ENCODE results near the gene UTP15. TPM values are rescaled to one million over a fixed set of nuclear protein-coding genes. Genes with fewer than 3 reads are reported as not detected.

The UTP15 gene
- total and polyA plus RNA-seq, 2 donors (not counting 3 experiments of a cell fraction or from before 2014, with no cell fraction given): 11.7 to 25.2 TPM

DNA sequence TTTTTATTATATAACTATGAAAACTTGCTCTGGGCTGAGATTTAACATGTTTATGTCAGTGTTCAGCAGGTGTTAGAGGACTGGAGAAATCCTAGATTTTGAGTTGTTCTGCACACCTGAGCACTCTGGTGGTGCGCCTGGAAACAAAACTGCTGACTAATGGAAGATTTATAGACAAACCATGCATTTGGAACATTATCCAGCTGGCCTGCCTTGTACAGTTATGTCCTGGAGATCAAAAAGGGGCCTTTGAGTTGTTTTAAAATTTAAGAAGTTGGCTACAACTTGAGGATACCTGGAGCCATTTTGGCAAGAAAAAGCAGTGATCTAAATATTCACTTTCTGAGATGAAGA is 54.8 kb downstream of the UTP15 start:
- dilution Hi-C loops (cut with MboI; ENCODE audit: extremely low pct_ligation_motif_present, low sequenced_read_pairs) (no loop called here), intact Hi-C loops (cut with micrococcal nuclease) (no loop called here)
- Histone ChIP-seq H4K20me1 (replicated peaks; ENCODE audit: control insufficient read depth, extremely low read depth, insufficient read depth, low read length) (no peaks in the 10 kb centered on the region), H3K9ac (replicated peaks; ENCODE audit: extremely low read depth, insufficient read depth, low read length) (no peak overlapping the region), H3K4me1 (ENCODE audit: control insufficient read depth, extremely low read depth, insufficient read depth, low read length) (peaks cover 19% of the 10 kb centered on the region), H3K4me2 (ENCODE audit: insufficient read depth, low read length) (no peak overlapping the region), H3K79me2 (ENCODE audit: control insufficient read depth, insufficient read depth, low read length) (no peaks in the 10 kb centered on the region), H3K27ac (ENCODE audit: insufficient read depth, low read depth, low read length) (no peak overlapping the region), H3K36me3 (ENCODE audit: control insufficient read depth in 2 of 2, extremely low read depth in 1 of 2, insufficient read depth in 2 of 2, low read length in 2 of 2) (no peaks in the 10 kb centered on the region), H3K9me1 (replicated peaks; ENCODE audit: control insufficient read depth, extremely low read depth, insufficient read depth, low read length) (no peaks in the 10 kb centered on the region), H3K4me3 (replicated peaks in 1 of 3; ENCODE audit: insufficient read depth in 1 of 3, low read depth in 1 of 3, low read length in 3 of 3) (no peak overlapping the region), H3K27me3 (ENCODE audit: control insufficient read depth in 2 of 2, insufficient read depth in 2 of 2, low read length in 2 of 2) (no peaks in the 10 kb centered on the region), H2AFZ (ENCODE audit: low read depth, low read length) (no peak overlapping the region), H3K9me3 (replicated peaks; ENCODE audit: control insufficient read depth, insufficient read depth, low read length) (no peaks in the 10 kb centered on the region)
- no peak for TF ChIP-seq MYC (IDR thresholded peaks at IDR 0.05; ENCODE audit: low read depth, low read length)
- no peak for TF ChIP-seq JUN (IDR thresholded peaks at IDR 0.05; ENCODE audit: borderline replicate concordance, insufficient read depth, insufficient read length, low read depth)
- TF ChIP-seq POLR2A (IDR thresholded peaks at IDR 0.05; ENCODE audit: low read depth, low read length): no peak
- no peak for TF ChIP-seq CTCF (IDR thresholded peaks at IDR 0.05; ENCODE audit: extremely low read depth in 1 of 2, insufficient read depth in 1 of 2, low read depth in 1 of 2, low read length in 2 of 2)
- no peak for TF ChIP-seq FOS (IDR thresholded peaks at IDR 0.05; ENCODE audit: borderline replicate concordance, insufficient read depth, low read length)
- TF ChIP-seq GATA2 (IDR thresholded peaks at IDR 0.05; ENCODE audit: insufficient read depth, insufficient read length, low read depth, low read length): no peak
- no peak for TF ChIP-seq EZH2 (IDR thresholded peaks at IDR 0.05; ENCODE audit: borderline replicate concordance, low read depth, low read length, severe bottlenecking)
- TF ChIP-seq POLR2AphosphoS5 (IDR thresholded peaks at IDR 0.05; ENCODE audit: insufficient read depth, low read depth, low read length): no peak
- TF ChIP-seq MAX (IDR thresholded peaks at IDR 0.05; ENCODE audit: insufficient read depth, insufficient read length): no peak
- no TSS peak for BruUV-seq (replicated peaks)
- DNase-seq (ENCODE audit: low read depth, low spot score) (no peak), FAIRE-seq (no peak)
- ChIA-PET POLR2A (no interaction called here), CTCF (interaction anchor here (0.9 to 1.2 kb wide), 4 partner anchors 11 to 73 kb away, joined by 3 to 10 read pairs (median 4); no protein-coding TSS in a partner anchor)

All from endothelial cell of umbilical vein (primary cell).